ENCODE data around the gene PRSS3.
"Not testable (repeated sequence)": the region's sequence is repeated elsewhere in the genome, so short reads cannot be mapped to it uniquely, and the experiment has no call there.

Gene PRSS3

GRCh38 chr9:33785914-33786313 is 9.4 kb upstream of the PRSS3 start:
- peak; percentile 19 for DNase-seq (ENCODE audit: low spot score)

DNA sequence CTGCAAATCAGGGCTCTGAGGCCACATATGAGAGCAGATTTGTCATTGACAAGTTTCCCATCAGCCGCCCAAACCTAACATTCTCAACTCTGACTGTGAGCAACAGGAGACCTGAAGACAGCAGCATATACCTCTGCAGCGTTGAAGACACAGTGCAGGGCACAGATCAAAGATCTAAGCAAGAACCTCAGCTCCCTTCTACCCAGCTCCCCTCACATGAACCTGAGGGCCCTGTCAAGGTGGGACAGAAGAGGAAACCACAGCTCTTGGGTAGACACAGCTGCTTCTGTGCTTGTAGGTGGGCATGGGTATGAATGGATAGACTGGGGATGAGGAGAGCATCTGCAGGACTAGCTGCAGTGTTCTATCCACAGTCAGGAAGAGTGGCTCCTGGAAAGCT is 8.7 kb upstream of the PRSS3 start:
- DNase-seq (ENCODE audit: low spot score) = no peak

DNA sequence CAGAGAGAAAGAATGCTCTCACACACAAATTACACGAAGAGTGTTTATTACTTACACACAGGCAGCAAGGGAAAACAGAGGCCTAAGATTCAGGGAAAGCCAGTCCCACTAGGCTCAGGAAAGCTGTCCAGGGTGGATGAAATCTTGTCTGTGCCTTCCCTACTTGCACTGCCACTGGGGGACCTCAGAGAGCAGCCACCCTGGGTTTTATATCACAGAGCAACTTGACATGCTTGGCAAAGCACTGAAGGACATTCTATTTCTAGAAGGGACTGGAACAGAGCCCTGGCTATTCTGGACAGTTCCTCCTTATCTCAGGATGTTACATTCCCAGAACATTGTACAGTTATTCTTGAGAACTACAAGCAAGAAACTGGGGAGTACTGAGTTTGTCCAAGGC is 7.5 kb upstream of the PRSS3 start:
- no peak for DNase-seq (ENCODE audit: low spot score)

- DNase-seq (ENCODE audit: low spot score) = not testable (repeated sequence)
Measured at GRCh38 chr9:33789429-33789828, 5.9 kb upstream of the PRSS3 start.

- no peak for DNase-seq (ENCODE audit: low spot score)
Measured at GRCh38 chr9:33791117-33791516, 4.2 kb upstream of the PRSS3 start.

GRCh38 chr9:33793496-33793895 is 1.9 kb upstream of the PRSS3 start:
- not testable (repeated sequence) for DNase-seq (ENCODE audit: low spot score)

DNA sequence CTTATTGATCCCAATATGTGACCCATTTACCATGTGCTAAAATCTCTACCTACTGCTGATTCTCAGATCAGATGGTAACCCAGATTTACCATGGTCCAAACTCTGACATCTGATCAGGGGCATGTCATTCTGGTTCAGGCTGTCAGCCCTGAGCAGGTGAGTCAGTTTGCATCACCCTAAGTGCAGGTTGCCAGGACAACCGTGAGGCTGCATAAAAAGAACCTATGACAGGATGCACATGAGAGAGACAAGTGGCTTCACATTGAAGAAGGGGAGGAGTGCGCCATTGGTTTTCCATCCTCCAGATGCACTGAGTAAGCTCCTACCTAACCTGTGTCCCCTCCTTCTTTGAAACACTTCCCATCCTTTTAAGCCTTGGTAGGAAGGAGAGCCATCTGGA is 801 bp upstream of the PRSS3 start:
- DNase-seq (ENCODE audit: low spot score) = no peak

DNA sequence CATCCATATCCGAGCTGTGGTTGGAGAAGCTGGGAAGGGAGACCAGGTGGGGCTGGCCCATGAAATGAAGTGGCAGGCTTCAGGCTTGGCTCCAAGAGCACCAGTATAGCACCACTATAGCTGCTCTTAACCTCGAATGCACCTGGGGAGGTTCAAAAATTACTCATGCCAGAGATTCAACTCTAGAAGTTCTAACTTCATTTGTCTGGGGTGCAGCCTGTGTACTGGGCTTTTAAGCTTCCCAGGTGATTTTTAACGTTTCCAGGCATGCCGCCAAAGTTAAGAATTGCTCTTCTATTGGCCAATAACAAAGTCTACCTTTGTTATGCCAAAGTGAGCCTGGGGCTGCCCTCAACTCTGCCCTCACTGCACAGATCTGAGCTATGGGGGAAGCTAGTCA is 458 bp downstream of the PRSS3 start:
- DNase-seq (ENCODE audit: low spot score) = no peak

- not testable (repeated sequence) for DNase-seq (ENCODE audit: low spot score)
Measured at GRCh38 chr9:33796679-33797078, 1.3 kb downstream of the PRSS3 start.

DNA sequence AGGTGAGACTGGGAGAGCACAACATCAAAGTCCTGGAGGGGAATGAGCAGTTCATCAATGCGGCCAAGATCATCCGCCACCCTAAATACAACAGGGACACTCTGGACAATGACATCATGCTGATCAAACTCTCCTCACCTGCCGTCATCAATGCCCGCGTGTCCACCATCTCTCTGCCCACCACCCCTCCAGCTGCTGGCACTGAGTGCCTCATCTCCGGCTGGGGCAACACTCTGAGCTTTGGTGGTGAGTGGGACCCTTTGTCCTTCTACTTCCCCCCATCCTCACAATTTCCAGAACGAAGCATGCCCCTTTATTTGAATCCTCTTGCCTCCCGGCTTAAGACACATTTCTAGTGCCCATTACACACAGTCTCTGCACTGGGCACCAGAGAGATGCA is 2.5 kb downstream of the PRSS3 start:
- DNase-seq (ENCODE audit: low spot score) = no peak

GRCh38 chr9:33798545-33798944 is 3.2 kb downstream of the PRSS3 start:
- DNase-seq (ENCODE audit: low spot score) = no peak

- DNase-seq (ENCODE audit: low spot score) = no peak
Measured at GRCh38 chr9:33799928-33800704, 4.8 kb downstream of the PRSS3 start.

- no peak for DNase-seq (ENCODE audit: low spot score)
Measured at GRCh38 chr9:33800886-33801285, 5.5 kb downstream of the PRSS3 start.

GRCh38 chr9:33801943-33802500 is 6.7 kb downstream of the PRSS3 start:
- not testable (repeated sequence) for DNase-seq (ENCODE audit: low spot score)

DNA sequence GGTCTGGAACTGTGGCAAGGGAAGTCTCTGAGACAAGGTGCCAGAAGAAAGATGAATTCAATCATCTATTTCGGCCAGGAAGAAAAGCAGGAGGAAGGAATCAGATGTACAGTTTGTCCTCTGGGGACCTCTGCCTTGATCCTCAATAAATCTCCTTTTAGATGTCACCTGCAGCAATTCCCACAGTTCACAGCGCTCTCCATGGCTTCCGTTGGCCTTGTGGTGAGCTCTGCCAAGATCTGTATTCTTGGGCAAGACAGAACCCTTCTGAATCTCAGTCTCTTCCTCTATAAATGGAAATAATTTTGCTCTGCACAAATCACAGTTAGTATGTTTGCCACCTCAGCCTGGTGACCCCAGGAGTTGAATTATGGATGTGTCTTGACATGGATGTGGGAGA is 8.8 kb downstream of the PRSS3 start:
- not testable (repeated sequence) for DNase-seq (ENCODE audit: low spot score)

DNA sequence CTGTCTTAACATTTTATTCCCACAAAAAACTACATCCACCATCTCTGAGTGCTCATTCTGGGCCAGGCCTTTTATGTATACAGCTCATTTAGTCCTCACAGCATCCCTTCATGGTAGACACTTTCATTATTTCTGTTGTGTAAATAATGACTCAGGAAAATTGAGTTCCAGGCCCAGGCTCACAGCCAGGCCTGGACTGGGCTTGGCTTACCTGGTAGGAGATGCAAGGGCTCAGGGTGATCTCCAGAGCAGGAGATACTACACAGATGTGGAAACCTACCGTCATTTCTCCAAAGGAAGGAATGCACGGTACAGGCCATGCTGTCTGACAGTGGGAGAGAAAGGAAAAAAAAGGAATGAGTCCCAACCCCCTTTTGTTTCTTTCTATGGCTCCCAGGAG is 11.8 kb downstream of the PRSS3 start:
- DNase-seq (ENCODE audit: low spot score) = not testable (repeated sequence)

GRCh38 chr9:33808979-33809322 is 13.6 kb downstream of the PRSS3 start:
- not testable (repeated sequence) for DNase-seq (ENCODE audit: low spot score)

- no peak for DNase-seq (ENCODE audit: low spot score)
Measured at GRCh38 chr9:33809506-33809905, 14.1 kb downstream of the PRSS3 start.

DNA sequence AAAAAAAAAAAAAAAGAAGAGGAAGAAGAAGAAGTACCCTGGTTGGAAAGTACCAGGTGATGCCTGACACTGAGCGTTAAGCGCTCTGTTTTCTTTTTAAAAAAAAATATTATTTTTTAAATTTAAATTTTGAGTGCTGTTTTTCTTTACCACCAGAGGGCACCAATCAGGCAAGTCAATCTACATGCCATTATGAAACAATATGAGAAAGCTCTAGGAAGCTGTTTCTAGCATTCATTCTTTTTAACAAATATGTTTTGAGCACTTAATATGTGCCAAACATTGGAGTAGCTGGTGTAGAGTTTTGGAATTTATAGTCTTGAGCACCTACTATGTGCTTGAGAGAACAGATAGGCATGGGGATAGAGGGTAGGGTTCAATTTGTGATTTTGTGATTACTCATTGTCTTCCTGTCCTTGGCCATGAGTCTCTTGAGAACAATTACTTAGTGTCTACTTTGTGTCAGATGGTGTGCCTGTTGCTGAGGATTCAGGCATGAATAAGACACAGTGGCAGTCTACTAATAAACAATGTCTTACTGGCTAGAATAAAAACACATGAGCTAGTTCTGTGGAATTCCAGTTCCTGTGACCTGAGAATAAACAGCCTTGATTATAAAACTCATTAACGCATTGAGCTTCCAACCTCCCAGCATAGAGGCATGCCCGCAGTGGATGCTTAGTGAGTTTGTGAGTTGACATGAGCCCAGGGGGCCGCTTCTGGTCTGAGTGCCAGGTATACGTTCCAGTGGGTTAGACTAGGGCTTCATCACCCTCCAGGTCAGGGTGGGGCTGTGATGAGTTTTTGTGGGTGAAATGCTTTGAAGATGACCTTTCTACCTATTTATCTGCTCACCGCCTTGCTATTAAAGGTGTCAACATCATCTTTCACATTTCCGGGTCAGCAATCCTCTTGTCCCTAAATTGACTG is 18.6 kb downstream of the PRSS3 start:
- DNase-seq (ENCODE audit: low spot score) = peak; percentile 37

GRCh38 chr9:33815781-33816180 is 20.4 kb downstream of the PRSS3 start:
- no peak for DNase-seq (ENCODE audit: low spot score)

DNA sequence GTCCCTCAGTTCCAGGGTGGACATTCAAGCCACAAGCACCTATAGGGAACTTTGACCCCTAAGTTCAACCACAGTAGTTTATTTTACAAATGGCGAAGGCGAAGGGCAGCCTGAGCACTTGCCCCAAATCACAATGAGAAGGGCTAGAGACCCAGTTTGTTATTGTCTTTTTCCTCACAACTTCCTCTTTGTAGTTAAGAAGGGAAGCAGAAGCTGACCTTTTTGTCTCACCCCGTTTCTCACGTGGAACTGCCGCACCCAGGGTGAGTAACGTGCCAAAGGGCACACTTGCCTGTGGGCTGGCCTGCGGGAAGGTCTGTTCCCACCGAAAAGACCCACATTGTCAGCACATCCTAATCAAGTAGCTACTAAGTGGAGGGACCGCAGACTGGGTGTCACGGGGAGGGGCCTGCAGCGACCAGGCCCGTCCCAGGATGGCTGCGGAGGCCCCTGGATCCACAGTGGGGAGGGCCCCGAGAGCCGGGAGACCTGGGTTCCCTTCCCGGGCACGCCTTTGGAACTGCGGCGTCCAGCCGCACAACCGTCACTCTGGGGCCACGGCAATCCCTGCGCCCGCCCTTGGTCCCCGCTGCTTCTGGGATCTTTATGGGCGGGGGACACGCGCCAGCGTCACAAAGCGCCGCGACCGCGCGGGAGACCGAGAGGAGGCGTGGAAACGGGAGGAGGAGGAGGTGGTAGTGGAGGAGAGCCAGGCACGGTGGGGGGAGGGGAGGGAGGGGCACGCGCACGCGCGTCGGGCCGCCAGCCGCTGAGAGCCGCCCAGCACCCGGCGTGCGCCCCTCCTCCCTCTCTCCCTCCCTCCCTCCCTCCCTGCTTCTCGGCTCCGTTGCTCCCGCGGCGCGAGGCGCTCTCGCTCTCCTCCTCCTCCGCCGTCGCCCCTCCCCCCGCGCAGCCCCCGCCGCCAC is 21.2 kb downstream of the PRSS3 start, which contains the start of gene UBE2R2:
Gene UBE2R2, plus strand, starts transcription at position 834 of the 926 bp plus-strand sequence. CDS start 598 bp downstream, outside the sequence.
- peak; percentile 94 for DNase-seq (ENCODE audit: low spot score)
